Keratinocyte (primary cell): ENCODE data around the gene UROD. TPM values are rescaled to one million over a fixed set of nuclear protein-coding genes. Genes with fewer than 3 reads are reported as not detected.
"Not testable (repeated sequence)": the region's sequence is repeated elsewhere in the genome, so short reads cannot be mapped to it uniquely, and the experiment has no call there.

Experiments used
- DNase-seq: peaks from one replicate; pipeline ENCODE4 v3.0.0-alpha.2; 2011; ENCODE audit warnings: low read depth, missing footprints, low spot score
- FAIRE-seq: peaks from 2 replicates; lab custom pipeline; 2011; peaks lifted over from hg19 to GRCh38; lab: Jason Lieb, UNC
- H2AFZ ChIP-seq: 2 replicates; pipeline ENCODE4 v1.6.0; 2012; ENCODE audit warnings: low read length, control low read depth, inconsistent platforms; ENCODE audit not compliant: control insufficient read depth
- H3K27ac ChIP-seq: 2 replicates; pipeline ENCODE4 v1.5.1; 2011; ENCODE audit warnings: low read length; ENCODE audit not compliant: control insufficient read depth, insufficient read depth
- H3K27me3 ChIP-seq: 3 replicates; pipeline ENCODE4 v1.6.0; 2011; ENCODE audit warnings: low read length; ENCODE audit not compliant: control insufficient read depth, insufficient read depth; ENCODE audit errors: extremely low read depth
- H3K36me3 ChIP-seq, 2 experiments: 2 replicates in 1 of 2; 3 replicates in 1 of 2; pipeline ENCODE4 v1.5.1; 2011; ENCODE audit warnings: low read length in 2 of 2, mild to moderate bottlenecking in 1 of 2; ENCODE audit not compliant: control insufficient read depth in 2 of 2, insufficient read depth in 2 of 2; ENCODE audit errors: extremely low read depth in 1 of 2
- H3K4me1 ChIP-seq: 3 replicates; pipeline ENCODE4 v1.5.1; 2011; ENCODE audit warnings: low read length; ENCODE audit not compliant: control insufficient read depth, insufficient read depth; ENCODE audit errors: extremely low read depth
- H3K4me2 ChIP-seq: 3 replicates; pipeline ENCODE4 v1.6.0; 2011; ENCODE audit warnings: low read depth, low read length; ENCODE audit not compliant: control insufficient read depth, insufficient read depth; ENCODE audit errors: extremely low read depth
- H3K4me3 ChIP-seq, 3 experiments: fragments of 200-600 bp in 1 of 3; sonication (generic) in 1 of 3; 2 replicates in 2 of 3; 3 replicates in 1 of 3; pipeline ENCODE4 v1.5.1; 2011 to 2016; ENCODE audit warnings: low read length in 3 of 3, mild to moderate bottlenecking in 3 of 3, control low read depth in 2 of 3, inconsistent platforms in 1 of 3, low read depth in 1 of 3, mixed read lengths in 1 of 3, mixed run types in 1 of 3, moderate library complexity in 1 of 3; ENCODE audit not compliant: control insufficient read depth in 2 of 3, insufficient read depth in 2 of 3; ENCODE audit errors: extremely low read depth in 1 of 3
- H3K79me2 ChIP-seq: 2 replicates; pipeline ENCODE4 v1.6.0; 2012; ENCODE audit warnings: low read length; ENCODE audit not compliant: control insufficient read depth, insufficient read depth
- H3K9ac ChIP-seq: 3 replicates; pipeline ENCODE4 v1.6.0; 2011; ENCODE audit warnings: low read length; ENCODE audit not compliant: control insufficient read depth, insufficient read depth; ENCODE audit errors: extremely low read depth
- H3K9me1 ChIP-seq: 3 replicates; pipeline ENCODE4 v1.6.0; 2011; ENCODE audit warnings: low read length; ENCODE audit not compliant: control insufficient read depth, insufficient read depth; ENCODE audit errors: extremely low read depth
- H3K9me3 ChIP-seq: 2 replicates; pipeline ENCODE4 v1.5.1; 2012; ENCODE audit warnings: low read depth, low read length; ENCODE audit not compliant: control insufficient read depth
- H4K20me1 ChIP-seq: 3 replicates; pipeline ENCODE4 v1.6.0; 2011; ENCODE audit warnings: low read length; ENCODE audit not compliant: control insufficient read depth, insufficient read depth; ENCODE audit errors: extremely low read depth
- CTCF ChIP-seq, 3 experiments: IDR thresholded peaks in 1 of 3; conservative IDR thresholded peaks in 1 of 3; optimal IDR thresholded peaks in 1 of 3; 2 replicates in 2 of 3; 3 replicates in 1 of 3; pipeline versions ENCODE3 to v1.5.1; 2011; ENCODE audit warnings: low read length in 3 of 3, mild to moderate bottlenecking in 3 of 3, moderate library complexity in 2 of 3, control low read depth in 1 of 3, inconsistent platforms in 1 of 3; ENCODE audit not compliant: insufficient read depth in 2 of 3; ENCODE audit errors: extremely low read depth in 1 of 3
- EZH2 ChIP-seq: IDR thresholded peaks from one replicate; pipeline ENCODE4 v1.6.1; 2012; ENCODE audit warnings: inconsistent platforms, mild to moderate bottlenecking, low read length, moderate library complexity
- dilution Hi-C: fragments of 300-500 bp; cut with MboI; formaldehyde crosslinking; loops from one replicate; pipeline ENCODE4 v1.7.0; 2020; ENCODE audit warnings: low sequenced_read_pairs; ENCODE audit not compliant: extremely low pct_ligation_motif_present
- polyA plus RNA-seq, 5 experiments: library from polyadenylated mRNA; depleted of rRNA in 3 of 5; stranded (reverse) in 3 of 5; stranded (forward) in 1 of 5; unstranded in 1 of 5; fragments of >200 nt; gene quantifications; 1 replicate in 1 of 5; 2 replicates in 3 of 5; 3 replicates in 1 of 5; pipeline versions ENCODE4 v1.2.1 to v1.2.3, GENCODE V29; 2011 to 2012; ENCODE audit warnings: missing spikeins in 2 of 5, low read depth in 1 of 5, low replicate concordance in 1 of 5

The UROD gene
- polyA plus RNA-seq, 1 donor (not counting 4 experiments of a cell fraction or from before 2014, with no cell fraction given), result 157 TPM

GRCh38 chr1:44973645-44974044 lies 38.4 kb upstream of the UROD start:
- Histone ChIP-seq H4K20me1 (no peaks in the 10 kb centered on the region), H2AFZ (no peak overlapping the region), H3K4me3 (no peak overlapping the region), H3K27ac (no peak overlapping the region), H3K4me2 (no peak overlapping the region), H3K79me2 (no peaks in the 10 kb centered on the region), H3K9me3 (no peaks in the 10 kb centered on the region), H3K9me1 (no peaks in the 10 kb centered on the region), H3K27me3 (no peaks in the 10 kb centered on the region), H3K36me3 (peaks cover 0 to 1% of the 10 kb centered on the region in 2 experiments), H3K9ac (no peak overlapping the region), H3K4me1 (peaks cover 3% of the 10 kb centered on the region)
- DNase-seq, result no peak
- TF ChIP-seq EZH2 (no peak), CTCF (optimal IDR thresholded peaks at IDR 0.05 in 1 of 3, IDR thresholded peaks at IDR 0.05 in 1 of 3, conservative IDR thresholded peaks at IDR 0.05 in 1 of 3; ENCODE audit: extremely low read depth in 1 of 3, insufficient read depth in 2 of 3, low read length in 3 of 3) (no peak)
- FAIRE-seq, result no peak
- dilution Hi-C loops, result no loop called here

GRCh38 chr1:44976252-44976651 lies 35.8 kb upstream of the UROD start:
- no peaks in the 10 kb centered on the region for H3K9me3 ChIP-seq
- DNase-seq (no peak), FAIRE-seq (no peak)
- no peak overlapping the region for H3K27ac ChIP-seq
- no peak overlapping the region for H3K9ac ChIP-seq
- H3K79me2 ChIP-seq, result no peaks in the 10 kb centered on the region
- H3K36me3 ChIP-seq, result peaks cover 3 to 4% of the 10 kb centered on the region in 2 experiments
- H3K4me1 ChIP-seq, result no peaks in the 10 kb centered on the region
- no peak for TF ChIP-seq EZH2
- TF ChIP-seq CTCF (optimal IDR thresholded peaks at IDR 0.05 in 1 of 3, IDR thresholded peaks at IDR 0.05 in 1 of 3, conservative IDR thresholded peaks at IDR 0.05 in 1 of 3; ENCODE audit: extremely low read depth in 1 of 3, insufficient read depth in 2 of 3, low read length in 3 of 3), result no peak
- dilution Hi-C loops, result no loop called here
- H4K20me1 ChIP-seq, result no peaks in the 10 kb centered on the region
- no peak overlapping the region for H3K4me3 ChIP-seq
- no peaks in the 10 kb centered on the region for H3K9me1 ChIP-seq
- no peak overlapping the region for H3K4me2 ChIP-seq
- no peaks in the 10 kb centered on the region for H3K27me3 ChIP-seq
- no peak overlapping the region for H2AFZ ChIP-seq

GRCh38 chr1:44977372-44977771 lies 34.7 kb upstream of the UROD start:
- H4K20me1 ChIP-seq, H3K9ac ChIP-seq, H2AFZ ChIP-seq, H3K4me1 ChIP-seq, H3K79me2 ChIP-seq, dilution Hi-C loops, H3K4me3 ChIP-seq, H3K27ac ChIP-seq, FAIRE-seq, H3K27me3 ChIP-seq, DNase-seq, H3K4me2 ChIP-seq, H3K9me1 ChIP-seq, H3K9me3 ChIP-seq, H3K36me3 ChIP-seq: not testable (repeated sequence)
